ENCODE measurements around the gene UGDH.
"Not testable (repeated sequence)": the region's sequence is repeated elsewhere in the genome, so short reads cannot be mapped to it uniquely, and the experiment has no call there.

The UGDH gene

GRCh38 chr4:39526765-39527295 lies 409 bp downstream of the UGDH start:
- DNase-seq, result no peak

GRCh38 chr4:39525822-39526690 lies 1.2 kb downstream of the UGDH start:
- DNase-seq, result no peak

GRCh38 chr4:39524161-39524957 lies 2.9 kb downstream of the UGDH start:
- DNase-seq, result no peak

- DNase-seq, result no peak
Measured at GRCh38 chr4:39522068-39522467, 5.2 kb downstream of the UGDH start.

- peak; percentile 55 for DNase-seq
Measured at GRCh38 chr4:39521253-39521919, 5.9 kb downstream of the UGDH start.

- DNase-seq, result no peak
Measured at GRCh38 chr4:39518484-39518883, 8.8 kb downstream of the UGDH start.

GRCh38 chr4:39516407-39516966 lies 10.8 kb downstream of the UGDH start:
- no peak for DNase-seq

GRCh38 chr4:39515669-39516401 lies 11.4 kb downstream of the UGDH start:
- DNase-seq, result not testable (repeated sequence)

- DNase-seq, result no peak
Measured at GRCh38 chr4:39514888-39515401, 12.3 kb downstream of the UGDH start.

GRCh38 chr4:39514266-39514665 lies 13.0 kb downstream of the UGDH start:
- DNase-seq, result not testable (repeated sequence)

- no peak for DNase-seq
Measured at GRCh38 chr4:39510348-39510929, 16.8 kb downstream of the UGDH start.

GRCh38 chr4:39505581-39505980 lies 21.7 kb downstream of the UGDH start:
- DNase-seq, result no peak

- DNase-seq, result no peak
Measured at GRCh38 chr4:39504538-39504937, 22.7 kb downstream of the UGDH start.

- not testable (repeated sequence) for DNase-seq
Measured at GRCh38 chr4:39502664-39503035, 24.6 kb downstream of the UGDH start.

GRCh38 chr4:39502019-39502663 lies 25.1 kb downstream of the UGDH start:
- DNase-seq, result peak; percentile 70

GRCh38 chr4:39498727-39499020 lies 28.6 kb downstream of the UGDH start:
- no peak for DNase-seq

- DNase-seq, result no peak
Measured at GRCh38 chr4:39497909-39498726, 29.1 kb downstream of the UGDH start.

GRCh38 chr4:39495446-39496213 lies 31.6 kb downstream of the UGDH start:
- DNase-seq, result no peak

- no peak for DNase-seq
Measured at GRCh38 chr4:39494354-39494753, 32.9 kb downstream of the UGDH start.

GRCh38 chr4:39490322-39490721 lies 36.9 kb downstream of the UGDH start:
- DNase-seq, result no peak

Data from amniotic stem cell (primary cell).